ENCODE data around the gene SERINC5.

DNA sequence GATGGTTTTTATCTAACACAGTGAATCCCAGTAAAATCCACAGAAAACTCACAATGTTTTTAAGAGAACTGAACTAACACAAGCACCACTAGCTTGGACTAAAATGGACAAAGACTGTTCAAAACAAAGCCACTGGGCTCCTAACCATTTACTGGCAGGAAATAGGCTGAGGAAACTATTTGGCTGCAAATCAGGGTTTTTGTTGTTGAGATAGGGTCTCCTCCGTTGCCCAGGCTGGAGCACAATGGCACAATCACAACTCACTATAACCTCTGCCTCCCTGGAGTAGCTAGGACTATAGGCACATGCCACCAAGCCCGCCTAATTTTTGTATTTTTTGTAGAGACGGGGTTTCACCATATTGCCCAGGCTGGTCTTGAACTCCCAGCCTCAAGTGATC lies 121.0 kb downstream of the SERINC5 start:
- no peak for TF ChIP-seq CTCF (conservative IDR thresholded peaks at IDR 0.05 in 1 of 2, IDR thresholded peaks at IDR 0.05 in 1 of 2; ENCODE audit: extremely low read depth in 1 of 2, insufficient read depth in 1 of 2, low read depth in 1 of 2, low read length in 2 of 2)
- no peak for TF ChIP-seq EZH2 (IDR thresholded peaks at IDR 0.05; ENCODE audit: borderline replicate concordance, low read length)
